ENCODE measurements around the gene HNF1B.

GRCh38 chr17:37761059-37761458, 16.2 kb upstream of the HNF1B start:
- TF ChIP-seq CTCF (conservative IDR thresholded peaks at IDR 0.05) = no peak
- TF ChIP-seq ZFX (IDR thresholded peaks at IDR 0.05) = no peak

All from C4-2B (cell line).